Spinal cord (tissue), 10 donors: ENCODE data around the gene MTHFR. TPM values are rescaled to one million over a fixed set of nuclear protein-coding genes. Genes with fewer than 3 reads are reported as not detected.

ENCODE experiments used
- DNase-seq, 6 donors: peaks; one replicate each; pipeline versions ENCODE4 v3.0.0 to v3.0.0-alpha.2; 2013 to 2015; ENCODE audit warnings: low spot score in 6 of 6, low read depth in 4 of 6
- H3K27ac ChIP-seq: one replicate; pipeline ENCODE4 v1.5.1; 2013; ENCODE audit warnings: low read depth, low read length, control low read depth
- H3K27me3 ChIP-seq: one replicate; pipeline ENCODE4 v1.6.1; 2013; ENCODE audit warnings: low read length; ENCODE audit not compliant: control insufficient read depth, insufficient read depth
- H3K36me3 ChIP-seq: one replicate; pipeline ENCODE4 v1.6.1; 2013; ENCODE audit warnings: low read length; ENCODE audit not compliant: control insufficient read depth, insufficient read depth
- H3K4me1 ChIP-seq: one replicate; pipeline ENCODE4 v1.6.1; 2013; ENCODE audit warnings: low read length; ENCODE audit not compliant: control insufficient read depth, insufficient read depth
- H3K4me3 ChIP-seq: one replicate; pipeline ENCODE4 v1.5.1; 2013; ENCODE audit warnings: low read depth, low read length, control low read depth
- H3K9me3 ChIP-seq: one replicate; pipeline ENCODE4 v1.6.1; 2013; ENCODE audit warnings: low read length; ENCODE audit not compliant: control insufficient read depth, insufficient read depth
- WGBS: methylation state at CpG from one replicate; pipeline ENCODE4 v1.1.5; 2013; ENCODE audit warnings: missing lambda C conversion rate; ENCODE audit not compliant: insufficient coverage; 5-methylcytosine and 5-hydroxymethylcytosine counted together
- polyA plus RNA-seq, 2 donors: library from polyadenylated mRNA; unstranded; fragments of 120-200 nt; gene quantifications; one replicate each; pipeline ENCODE4 v1.2.1, GENCODE V29; 2013; ENCODE audit not compliant: insufficient read length in 2 of 2
- small RNA-seq: library from RNA; depleted of rRNA; stranded (forward); fragments of <200 nt; gene quantifications from one replicate; pipeline ENCODE3, GENCODE V24; 2014; ENCODE audit warnings: low replicate concordance
- total RNA-seq, 2 donors: library from RNA; depleted of rRNA in 1 of 2; stranded (reverse); fragments of 120-200 nt in 1 of 2; fragments of >200 nt in 1 of 2; gene quantifications; one replicate each; pipeline versions ENCODE4 v1.2.3 to v1.2.4, GENCODE V29; 2013 to 2014
- donor health status: healthy.

The MTHFR gene
- total and polyA plus RNA-seq, 4 donors: 20.9 to 49.1 (median 31.0) TPM

DNA sequence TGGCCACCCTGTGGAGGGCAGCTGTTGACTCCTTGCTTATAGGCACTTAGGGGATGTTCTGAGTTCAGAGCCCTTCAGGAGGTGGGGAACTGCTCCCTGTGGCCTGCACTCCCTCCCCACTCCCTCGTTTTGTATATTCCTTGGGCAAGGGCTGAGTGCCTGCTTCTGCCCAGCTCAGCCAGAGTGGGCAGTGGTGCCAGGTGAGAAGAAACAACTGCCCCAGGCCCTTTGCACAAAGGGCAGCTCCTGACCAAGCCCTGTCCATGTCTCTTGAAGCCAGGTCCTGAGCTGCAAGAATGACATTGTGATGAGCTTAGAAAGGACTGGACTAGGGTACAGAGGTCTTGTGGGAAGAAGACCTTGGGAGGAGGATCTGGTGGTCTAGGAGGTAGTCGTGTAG lies 67.7 kb downstream of the MTHFR start:
- Histone ChIP-seq H3K27ac (no peak overlapping the region), H3K36me3 (no peaks in the 10 kb centered on the region)

DNA sequence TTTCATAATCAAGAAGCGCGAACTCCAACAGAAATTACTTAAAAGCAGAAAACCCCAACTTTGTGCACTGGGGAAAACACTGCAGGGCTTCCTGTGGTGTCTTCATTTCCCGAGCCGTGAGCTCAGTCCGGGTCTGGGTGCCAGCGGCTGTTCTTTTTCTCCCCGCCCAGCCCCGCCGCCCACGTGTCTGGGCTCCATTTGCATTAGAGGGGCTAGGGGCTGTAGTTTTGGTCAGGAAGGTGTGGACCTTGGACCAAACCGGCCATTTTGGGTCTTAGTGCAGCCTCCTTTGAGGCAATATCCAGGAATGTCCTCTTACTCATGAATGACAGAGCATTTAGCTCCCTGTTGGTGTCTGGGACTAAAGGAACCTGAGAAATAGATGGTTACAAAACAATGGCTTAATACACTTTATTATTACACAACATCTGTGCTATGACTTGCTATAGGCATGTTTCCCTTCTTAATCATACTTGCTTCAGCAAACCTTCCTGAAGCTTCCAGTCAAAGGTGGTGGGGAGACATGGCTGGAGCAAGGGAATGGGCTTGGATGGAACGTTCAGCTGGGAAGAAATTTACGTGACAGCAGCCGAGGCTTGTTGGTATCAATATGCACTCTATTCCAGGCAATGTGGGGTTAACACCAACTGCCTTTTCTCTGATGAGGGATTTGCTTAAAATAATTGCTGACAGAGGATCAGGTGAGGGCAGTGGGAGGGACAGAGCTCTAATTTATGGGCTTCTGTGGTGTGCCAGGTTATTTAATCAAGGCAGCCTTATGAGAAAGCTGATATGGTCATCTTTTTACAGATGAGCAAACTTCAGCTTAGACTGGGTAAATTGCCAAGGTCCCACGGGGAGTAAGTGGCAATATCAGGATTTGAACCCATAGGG lies 68.8 kb downstream of the MTHFR start:
- 6% methylated on average over 9 of the region's 15 CpGs for WGBS
- peak in 3 of 6 donors; percentile 15 to 56 (median 41) for DNase-seq

More for the DNA sequence above, 67.7 kb downstream of the MTHFR start:
- H3K27me3 ChIP-seq: no peaks in the 10 kb centered on the region
- peaks cover 18% of the 10 kb centered on the region for H3K4me1 ChIP-seq
- no peaks in the 10 kb centered on the region for H3K9me3 ChIP-seq
- no peak for DNase-seq
- H3K4me3 ChIP-seq: no peak overlapping the region
- WGBS: 71% methylated on average over 1 of the region's 2 CpGs

DNA sequence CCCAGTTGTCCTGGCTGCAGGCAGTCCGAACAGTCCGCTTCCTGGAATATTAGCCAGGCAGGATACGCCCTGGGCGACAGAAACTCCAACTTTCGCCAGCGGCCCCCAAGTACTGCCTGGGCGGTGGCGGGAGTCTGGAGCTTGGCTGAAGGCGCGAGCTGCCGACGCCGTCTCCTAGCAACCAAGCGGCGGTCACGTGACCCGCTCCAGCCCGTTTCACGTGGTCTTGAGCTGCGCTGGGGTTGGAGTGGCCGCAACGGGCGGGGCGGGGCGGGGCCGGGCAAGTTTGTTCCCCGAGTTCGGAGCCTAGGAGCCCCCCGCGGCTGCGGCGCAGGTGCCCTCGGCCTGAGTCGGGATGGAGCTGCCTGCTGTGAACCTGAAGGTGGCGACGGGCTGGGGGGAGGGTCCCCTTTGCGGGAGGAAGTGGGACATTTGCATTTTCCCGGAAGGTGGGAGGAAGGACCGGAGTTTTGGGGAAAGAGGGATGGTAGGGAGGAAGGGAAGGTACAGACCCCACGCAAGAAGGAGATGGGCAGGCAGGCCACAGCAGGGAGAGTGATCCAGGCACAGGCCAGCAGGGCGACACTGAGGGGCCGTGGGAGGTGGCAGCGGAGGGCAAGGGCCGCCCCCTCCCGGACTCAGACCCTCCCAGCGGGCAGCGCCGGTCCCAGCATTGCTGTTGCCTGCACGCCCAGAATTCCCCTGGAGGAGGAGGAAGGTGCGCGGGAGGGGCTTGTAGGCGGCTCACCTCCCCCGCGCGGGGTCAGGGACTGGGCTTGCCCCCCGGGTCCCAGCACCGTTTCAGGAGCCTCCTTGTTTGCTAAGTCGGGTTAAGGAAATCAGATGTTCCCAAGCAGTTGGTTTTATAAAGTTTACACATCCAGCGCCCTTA lies 69.7 kb downstream of the MTHFR start, which contains the start of gene AGTRAP:
Gene AGTRAP, plus strand, starts transcription at position 283 of the 892 bp plus-strand sequence. Its CDS starts 73 bp downstream, at position 356.
- WGBS: under 1% methylated on average over 54 of the region's 59 CpGs
- H3K4me3 ChIP-seq: peak within 1 kb of the TSS; percentile 96
- peaks cover 31% of the 10 kb centered on the region for H3K4me1 ChIP-seq
- no peaks in the 10 kb centered on the region for H3K36me3 ChIP-seq
- DNase-seq: peak; percentile 76 to 97 (median 87)
- H3K27ac ChIP-seq: peak within 1 kb of the TSS; percentile 74
- no peaks in the 10 kb centered on the region for H3K27me3 ChIP-seq
- no peaks in the 10 kb centered on the region for H3K9me3 ChIP-seq

More for the DNA sequence above, 68.8 kb downstream of the MTHFR start:
- Histone ChIP-seq H3K27ac (peak overlapping the region; percentile 74), H3K9me3 (no peaks in the 10 kb centered on the region), H3K4me3 (peak overlapping the region; percentile 96), H3K4me1 (peaks cover 26% of the 10 kb centered on the region), H3K27me3 (no peaks in the 10 kb centered on the region), H3K36me3 (no peaks in the 10 kb centered on the region)

Small RNAs within 50 kb of the gene (small RNA-seq; reads per million reads assigned to genes)
- gene RF02156: not detected
- gene RF02157: not detected
- gene RF02158: not detected

Other genes with a start within 250 kb of the MTHFR start
- gene FBXO2, start 151.5 kb downstream of the MTHFR start, total RNA-seq: 10 to 100 TPM; 19.3 to 19.4 TPM
- 10 to 100 TPM; 44.0 to 45.0 TPM for gene FBXO2, start 151.5 kb downstream of the MTHFR start, polyA plus RNA-seq
- 10 to 100 TPM; 33.3 to 43.4 TPM for gene FBXO44, start 151.1 kb downstream of the MTHFR start, total RNA-seq
- 100 to 1,000 TPM; 116 to 136 TPM for gene FBXO44, start 151.1 kb downstream of the MTHFR start, polyA plus RNA-seq
- 10 to 100 TPM in 1 of 2 donors, 1 to 10 TPM in 1; 5.9 to 12.4 TPM for gene FBXO6, start 141.8 kb downstream of the MTHFR start, total RNA-seq
- 10 to 100 TPM; 11.6 to 14.6 TPM for gene FBXO6, start 141.8 kb downstream of the MTHFR start, polyA plus RNA-seq
- 10 to 100 TPM; 27.3 to 63.9 TPM for gene MAD2L2, start 124.8 kb downstream of the MTHFR start, total RNA-seq
- 10 to 100 TPM; 60.8 to 70.8 TPM for gene MAD2L2, start 124.8 kb downstream of the MTHFR start, polyA plus RNA-seq
- gene DRAXIN, start 114.3 kb downstream of the MTHFR start, total RNA-seq: 1 to 10 TPM; 5.8 to 6.3 TPM
- gene DRAXIN, start 114.3 kb downstream of the MTHFR start, polyA plus RNA-seq: 10 to 100 TPM; 11.4 to 18.3 TPM
- 10 to 100 TPM; 11.8 to 45.1 TPM for gene AGTRAP, start 69.8 kb downstream of the MTHFR start, total RNA-seq
- 10 to 100 TPM; 19.3 to 24.1 TPM for gene AGTRAP, start 69.8 kb downstream of the MTHFR start, polyA plus RNA-seq
- 1 to 10 TPM in 1 of 2 donors, under 1 TPM in 1; 0.30 to 4.7 TPM for gene C1orf167, start 43.8 kb downstream of the MTHFR start, total RNA-seq
- under 1 TPM in 1 of 2 donors, not detected in 1; 0.23 TPM for gene C1orf167, start 43.8 kb downstream of the MTHFR start, polyA plus RNA-seq
- gene CLCN6, start 227 bp upstream of the MTHFR start, total RNA-seq: 10 to 100 TPM; 16.5 to 17.1 TPM
- gene CLCN6, start 227 bp upstream of the MTHFR start, polyA plus RNA-seq: 10 to 100 TPM; 36.8 to 49.3 TPM
- under 1 TPM; 0.61 to 0.99 TPM for gene NPPA, start 41.8 kb upstream of the MTHFR start, total RNA-seq
- gene NPPA, start 41.8 kb upstream of the MTHFR start, polyA plus RNA-seq: 1 to 10 TPM; 4.7 to 5.0 TPM
- gene NPPB, start 53.0 kb upstream of the MTHFR start, total RNA-seq: 1 to 10 TPM in 1 of 2 donors, under 1 TPM in 1; 0.83 to 1.5 TPM
- 1 to 10 TPM; 3.1 to 4.5 TPM for gene NPPB, start 53.0 kb upstream of the MTHFR start, polyA plus RNA-seq
- gene KIAA2013, start 120.5 kb upstream of the MTHFR start, total RNA-seq: 10 to 100 TPM; 18.0 to 33.8 TPM
- 10 to 100 TPM; 35.3 to 35.4 TPM for gene KIAA2013, start 120.5 kb upstream of the MTHFR start, polyA plus RNA-seq
- 100 to 1,000 TPM in 1 of 2 donors, 10 to 100 TPM in 1; 47.7 to 108 TPM for gene PLOD1, start 128.8 kb upstream of the MTHFR start, total RNA-seq
- gene PLOD1, start 128.8 kb upstream of the MTHFR start, polyA plus RNA-seq: 10 to 100 TPM; 66.5 to 80.0 TPM
- 10 to 100 TPM; 47.5 to 65.6 TPM for gene MFN2, start 174.5 kb upstream of the MTHFR start, total RNA-seq
- gene MFN2, start 174.5 kb upstream of the MTHFR start, polyA plus RNA-seq: 10 to 100 TPM; 79.2 to 79.7 TPM
- 10 to 100 TPM; 18.7 to 34.4 TPM for gene MIIP, start 213.5 kb upstream of the MTHFR start, total RNA-seq
- 10 to 100 TPM; 54.4 to 62.3 TPM for gene MIIP, start 213.5 kb upstream of the MTHFR start, polyA plus RNA-seq